Measurements from ENCODE around the gene SUMF1.

Gene SUMF1

GRCh38 chr3:4497005-4497692 lies 30.1 kb upstream of the SUMF1 start:
- no peak for DNase-seq

- peak; percentile 64 for DNase-seq
Observed at GRCh38 chr3:4496087-4496452, 29.0 kb upstream of the SUMF1 start.

GRCh38 chr3:4495294-4496086 lies 28.4 kb upstream of the SUMF1 start:
- peak; percentile 90 for DNase-seq

GRCh38 chr3:4494895-4495264 lies 27.8 kb upstream of the SUMF1 start:
- peak; percentile 84 for DNase-seq

- peak; percentile 84 for DNase-seq
Observed at GRCh38 chr3:4493941-4494894, 27.1 kb upstream of the SUMF1 start.

- DNase-seq, result peak; percentile 100
Observed at GRCh38 chr3:4493014-4493940, 26.2 kb upstream of the SUMF1 start, which contains the start of gene ITPR1. Gene ITPR1, plus strand, starts transcription at chr3:4493348. Its CDS starts 23,144 bp downstream, at chr3:4516492.

GRCh38 chr3:4492208-4493013 lies 25.3 kb upstream of the SUMF1 start:
- DNase-seq, result peak; percentile 83

- DNase-seq, result no peak
Observed at GRCh38 chr3:4491855-4492207, 24.8 kb upstream of the SUMF1 start.

- peak; percentile 39 for DNase-seq
Observed at GRCh38 chr3:4478261-4478660, 11.2 kb upstream of the SUMF1 start.

- DNase-seq, result peak; percentile 27
Observed at GRCh38 chr3:4476496-4476895, 9.4 kb upstream of the SUMF1 start.

- peak; percentile 33 for DNase-seq
Observed at GRCh38 chr3:4475804-4476203, 8.7 kb upstream of the SUMF1 start.

- DNase-seq, result peak; percentile 77
Observed at GRCh38 chr3:4474683-4475490, 7.8 kb upstream of the SUMF1 start.

- DNase-seq, result peak; percentile 45
Observed at GRCh38 chr3:4472766-4473165, 5.7 kb upstream of the SUMF1 start.

- no peak for DNase-seq
Observed at GRCh38 chr3:4472312-4472711, 5.2 kb upstream of the SUMF1 start.

- no peak for DNase-seq
Observed at GRCh38 chr3:4471907-4472306, 4.8 kb upstream of the SUMF1 start.

GRCh38 chr3:4467522-4467867 lies 426 bp upstream of the SUMF1 start:
- DNase-seq, result no peak

GRCh38 chr3:4464576-4464975 lies 2.5 kb downstream of the SUMF1 start:
- DNase-seq, result peak; percentile 33

- DNase-seq, result peak; percentile 81
Observed at GRCh38 chr3:4462369-4463040, 4.6 kb downstream of the SUMF1 start.

- no peak for DNase-seq
Observed at GRCh38 chr3:4461468-4462090, 5.5 kb downstream of the SUMF1 start.

All from OCI-M1 (cell line).